Ovary (tissue), 9 donors: ENCODE results near the gene AGPAT4. TPM values are rescaled to one million over a fixed set of nuclear protein-coding genes. Genes with fewer than 3 reads are reported as not detected.
A peak's percentile ranks its signal among the peaks of the same experiment; 100 is the strongest.

Experiments used
- DNase-seq, 5 donors: peaks; one replicate each; pipeline ENCODE4 v3.0.0-alpha.2; 2019 to 2020
- H3K27ac ChIP-seq, 2 donors: fragments of 200-600 bp; one replicate each; pipeline versions ENCODE4 v1.5.1 to v1.8.0; 2019 to 2022
- H3K27me3 ChIP-seq: fragments of 200-600 bp; one replicate; pipeline ENCODE4 v1.8.0; 2022
- H3K36me3 ChIP-seq: fragments of 200-600 bp; sonication (generic); one replicate; pipeline ENCODE4 v1.5.1; 2019
- H3K4me1 ChIP-seq: one replicate; pipeline ENCODE4 v1.8.1; 2013; ENCODE audit warnings: mild to moderate bottlenecking, moderate library complexity; ENCODE audit not compliant: insufficient read depth
- H3K4me3 ChIP-seq: fragments of 200-600 bp; sonication (generic); one replicate; pipeline ENCODE4 v1.5.1; 2017
- H3K9me3 ChIP-seq, 2 donors: fragments of 200-600 bp in 1 of 2; sonication (generic) in 1 of 2; one replicate each; pipeline versions ENCODE4 v1.5.1 to v1.8.1; 2013 to 2019; ENCODE audit warnings: mild to moderate bottlenecking in 1 of 2, moderate library complexity in 1 of 2
- EP300 ChIP-seq: sonication (generic); formaldehyde crosslinking; IDR thresholded peaks from one replicate; pipeline ENCODE4 v1.6.1; 2017; ENCODE audit warnings: antibody characterized with exemption
- POLR2A ChIP-seq: fragments of 450-650 bp; IDR thresholded peaks from one replicate; pipeline ENCODE4 v1.6.1; 2017; ENCODE audit warnings: antibody characterized with exemption, mild to moderate bottlenecking, moderate library complexity
- WGBS, 3 donors: extraction: QIAGEN DNeasy Blood & Tissue Kit in 1 of 3; methylation state at CpG; one replicate each; pipeline versions ENCODE4 v1.1.5 to v1.1.7; 2013 to 2017; 5-methylcytosine and 5-hydroxymethylcytosine counted together
- intact Hi-C, 4 donors: fragments of 100-400 bp; cut with DNase I; formaldehyde crosslinking; loops; one replicate each; pipeline versions ENCODE4 v1.11.0 to v1.15.1; 2022 to 2023
- polyA plus RNA-seq, 2 donors: library from polyadenylated mRNA; stranded (reverse); fragments of 200-250 nt in 1 of 2; fragments of 350-450 nt in 1 of 2; fragmentation: Illumina TruSeq in 1 of 2; extraction: RNeasy Lipid Tissue Mini Kit (QIAGEN cat#74804) in 1 of 2; gene quantifications; one replicate each; pipeline ENCODE4 v1.2.3, GENCODE V29; 2013 to 2014
- total RNA-seq, 7 donors: library from RNA; depleted of rRNA in 2 of 7; stranded (reverse); fragments of >200 nt in 2 of 7; fragmentation: NEBNext Ultra II Directional in 3 of 7; extraction: Animal tissue kit (Norgen Biotek cat#: 25700) in 3 of 7; gene quantifications; one replicate each; pipeline versions ENCODE4 v1.1.0 to v1.2.4, GENCODE V29; 2016 to 2023
- TF ChIP-seq, protein P1 (sequence below), 3 donors: fragments of 450-650 bp in 2 of 3; fragments of 200-600 bp in 1 of 3; IDR thresholded peaks; one replicate each; pipeline versions ENCODE4 v1.5.1 to v1.8.0; 2016 to 2022; ENCODE audit warnings: antibody characterized with exemption in 3 of 3, mild to moderate bottlenecking in 1 of 3
- donor health status: DM: no; HTN: no; CAD: no; lungs with moderate emphysema.
- donor health status: DM: no; HTN: no; CAD: no.
- donor health status: Bipolar disorder and iron deficiency.
- donor health status: DM: yes; HTN: yes; CAD: no.
- donor health status: DM: no; HTN: no; CAD: no.
- donor health status: DM: yes; HTN: yes; CAD: no.

AGPAT4 gene
- total and polyA plus RNA-seq, 9 donors, result 4.4 to 13.7 (median 8.9) TPM

DNA sequence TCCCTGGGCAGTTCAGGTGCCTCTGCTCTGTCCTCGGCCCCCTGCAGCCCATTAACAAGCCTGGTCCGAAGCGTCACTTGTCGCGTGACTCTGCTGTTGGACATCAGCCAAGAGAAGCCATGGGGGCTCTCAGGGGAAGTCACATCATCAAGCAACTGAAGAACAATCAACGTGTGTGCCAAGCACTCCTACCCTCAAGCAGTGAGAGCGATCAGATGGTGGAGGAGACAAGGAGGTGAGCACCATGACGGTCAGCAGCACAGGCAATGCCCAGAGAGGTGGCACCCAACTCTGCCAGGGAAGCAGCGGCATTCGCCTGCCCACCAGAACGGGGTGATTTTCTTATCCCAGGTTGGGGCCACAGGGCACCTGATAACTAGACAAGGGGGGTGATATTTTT lies 132.7 kb downstream of the AGPAT4 start:
- Histone ChIP-seq H3K4me3 (no peak overlapping the region), H3K9me3 (no peaks in the 10 kb centered on the region), H3K4me1 (no peaks in the 10 kb centered on the region), H3K36me3 (no peaks in the 10 kb centered on the region), H3K27ac (no peak overlapping the region), H3K27me3 (no peaks in the 10 kb centered on the region)
- WGBS, 3 donors, result 79 to 85% (median 85%) methylated on average over 11 of the region's 11 CpGs
- no peak for DNase-seq
- TF ChIP-seq EP300 (no peak), POLR2A (no peak)
- TF ChIP-seq, protein P1, sequence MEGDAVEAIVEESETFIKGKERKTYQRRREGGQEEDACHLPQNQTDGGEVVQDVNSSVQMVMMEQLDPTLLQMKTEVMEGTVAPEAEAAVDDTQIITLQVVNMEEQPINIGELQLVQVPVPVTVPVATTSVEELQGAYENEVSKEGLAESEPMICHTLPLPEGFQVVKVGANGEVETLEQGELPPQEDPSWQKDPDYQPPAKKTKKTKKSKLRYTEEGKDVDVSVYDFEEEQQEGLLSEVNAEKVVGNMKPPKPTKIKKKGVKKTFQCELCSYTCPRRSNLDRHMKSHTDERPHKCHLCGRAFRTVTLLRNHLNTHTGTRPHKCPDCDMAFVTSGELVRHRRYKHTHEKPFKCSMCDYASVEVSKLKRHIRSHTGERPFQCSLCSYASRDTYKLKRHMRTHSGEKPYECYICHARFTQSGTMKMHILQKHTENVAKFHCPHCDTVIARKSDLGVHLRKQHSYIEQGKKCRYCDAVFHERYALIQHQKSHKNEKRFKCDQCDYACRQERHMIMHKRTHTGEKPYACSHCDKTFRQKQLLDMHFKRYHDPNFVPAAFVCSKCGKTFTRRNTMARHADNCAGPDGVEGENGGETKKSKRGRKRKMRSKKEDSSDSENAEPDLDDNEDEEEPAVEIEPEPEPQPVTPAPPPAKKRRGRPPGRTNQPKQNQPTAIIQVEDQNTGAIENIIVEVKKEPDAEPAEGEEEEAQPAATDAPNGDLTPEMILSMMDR (IDR thresholded peaks at IDR 0.05), result no peak
- intact Hi-C loops, result no loop called here

DNA sequence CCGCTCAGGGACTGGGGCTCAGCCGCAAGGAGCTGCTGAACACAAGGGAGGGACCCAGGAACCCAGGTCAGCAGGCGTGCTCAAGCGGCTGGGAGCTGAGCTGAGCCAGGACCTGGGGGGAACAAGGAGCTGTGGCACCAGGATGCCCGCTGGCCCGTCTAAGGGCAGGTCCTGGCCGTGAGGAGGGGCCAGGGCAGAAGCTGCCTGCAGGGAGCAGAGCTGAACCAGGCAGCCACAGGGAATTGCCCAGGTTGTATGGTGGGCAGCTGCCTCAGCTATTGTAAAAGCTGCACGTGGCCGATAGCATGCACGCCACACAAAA lies 133.3 kb downstream of the AGPAT4 start:
- no peaks in the 10 kb centered on the region for H3K36me3 ChIP-seq

DNA sequence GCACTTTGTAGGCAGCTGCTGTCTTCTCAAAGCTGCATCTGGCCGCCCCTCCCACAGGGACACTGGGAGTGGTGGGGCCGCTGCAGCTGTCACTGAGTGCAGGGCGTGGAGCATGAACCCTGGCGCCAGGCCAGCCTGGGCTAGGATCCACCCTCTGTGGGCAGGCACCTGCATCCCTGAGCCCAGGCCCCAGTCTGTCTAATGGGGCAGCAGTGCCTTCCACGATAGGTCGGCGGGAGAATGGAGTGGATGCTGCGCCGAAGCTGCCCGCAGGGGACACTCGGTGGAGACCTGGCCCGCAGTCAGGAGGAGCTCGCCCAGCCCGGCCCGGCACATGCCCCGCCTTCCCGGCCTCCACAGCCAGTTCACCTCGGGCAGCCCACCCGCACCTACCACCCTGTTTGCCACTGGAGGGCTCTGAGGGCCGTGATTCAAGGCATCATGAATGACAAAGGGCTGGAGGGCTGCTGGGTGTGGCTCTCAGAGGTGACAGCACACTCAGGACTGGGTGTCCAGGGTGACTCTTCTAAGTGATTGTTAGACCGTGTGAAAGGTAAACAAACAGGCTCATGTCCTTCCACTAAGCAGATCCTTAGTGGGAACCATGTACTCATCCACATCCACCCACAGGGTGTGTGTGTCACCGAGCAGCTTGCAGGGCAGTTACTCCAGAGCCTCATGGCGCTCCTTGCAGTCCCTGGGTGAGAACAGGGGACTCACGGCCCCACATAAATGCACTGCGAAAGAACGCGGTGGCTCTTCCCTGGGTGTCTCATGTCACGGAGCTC lies 133.9 kb downstream of the AGPAT4 start:
- Histone ChIP-seq H3K9me3 (no peaks in the 10 kb centered on the region), H3K4me3 (no peak overlapping the region), H3K4me1 (no peaks in the 10 kb centered on the region), H3K27ac (no peak overlapping the region), H3K27me3 (no peaks in the 10 kb centered on the region), H3K36me3 (no peaks in the 10 kb centered on the region)
- intact Hi-C loops, result no loop called here
- peak in 1 of 5 donors; percentile 65 for DNase-seq
- 70 to 90% (median 88%) methylated on average over 28 of the region's 28 CpGs for WGBS, 3 donors
- TF ChIP-seq, protein P1 (IDR thresholded peaks at IDR 0.05), result no peak
- no peak for TF ChIP-seq EP300
- no peak for TF ChIP-seq POLR2A

More for the DNA sequence above, 133.3 kb downstream of the AGPAT4 start:
- Histone ChIP-seq H3K9me3 (no peaks in the 10 kb centered on the region), H3K27ac (no peak overlapping the region), H3K4me1 (no peaks in the 10 kb centered on the region), H3K27me3 (no peaks in the 10 kb centered on the region), H3K4me3 (no peak overlapping the region)
- WGBS, 3 donors, result 91 to 95% (median 93%) methylated on average over 10 of the region's 10 CpGs
- DNase-seq, result no peak
- intact Hi-C loops, result no loop called here
- TF ChIP-seq, protein P1 (IDR thresholded peaks at IDR 0.05), result no peak
- TF ChIP-seq POLR2A (no peak), EP300 (no peak)

DNA sequence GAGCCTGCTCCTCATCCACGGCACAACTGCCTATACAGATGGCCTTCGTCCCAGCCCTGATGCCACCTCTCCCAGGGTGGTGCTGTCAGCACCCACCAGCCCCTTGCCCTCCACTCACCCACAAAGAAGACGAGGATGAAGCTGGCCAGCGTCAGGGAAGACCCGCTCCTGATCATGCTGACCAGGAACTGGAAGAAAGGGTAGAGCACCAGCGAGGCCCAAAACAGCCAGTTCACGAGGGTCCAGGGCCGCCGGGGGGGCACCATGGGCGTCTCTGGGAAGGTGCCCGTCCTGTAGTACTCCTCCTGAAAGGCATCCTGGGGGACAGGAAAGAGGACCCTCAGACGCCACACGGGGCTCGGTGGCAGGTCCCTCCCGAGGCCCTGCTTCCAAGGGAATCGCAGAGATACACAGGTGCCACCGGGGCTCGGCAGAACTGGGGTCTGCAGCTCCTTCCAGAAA lies 134.5 kb downstream of the AGPAT4 start:
- WGBS, 3 donors, result 88 to 94% (median 93%) methylated on average over 17 to 18 of the region's 18 CpGs
- H3K36me3 ChIP-seq, result no peaks in the 10 kb centered on the region
- H3K4me3 ChIP-seq, result no peak overlapping the region
- H3K27me3 ChIP-seq, result no peaks in the 10 kb centered on the region
- no peak for DNase-seq
- H3K9me3 ChIP-seq, result no peaks in the 10 kb centered on the region
- TF ChIP-seq EP300 (no peak), POLR2A (no peak)
- TF ChIP-seq, protein P1 (IDR thresholded peaks at IDR 0.05), result no peak
- H3K4me1 ChIP-seq, result no peaks in the 10 kb centered on the region
- H3K27ac ChIP-seq, result no peak overlapping the region
- intact Hi-C loops, result no loop called here
